ENCODE data around the gene EIPR1. TPM values are rescaled to one million over a fixed set of nuclear protein-coding genes. Genes with fewer than 3 reads are reported as not detected.

EIPR1 gene
- total RNA-seq, 1 donor from 2014 or later, result 43.0 TPM

DNA sequence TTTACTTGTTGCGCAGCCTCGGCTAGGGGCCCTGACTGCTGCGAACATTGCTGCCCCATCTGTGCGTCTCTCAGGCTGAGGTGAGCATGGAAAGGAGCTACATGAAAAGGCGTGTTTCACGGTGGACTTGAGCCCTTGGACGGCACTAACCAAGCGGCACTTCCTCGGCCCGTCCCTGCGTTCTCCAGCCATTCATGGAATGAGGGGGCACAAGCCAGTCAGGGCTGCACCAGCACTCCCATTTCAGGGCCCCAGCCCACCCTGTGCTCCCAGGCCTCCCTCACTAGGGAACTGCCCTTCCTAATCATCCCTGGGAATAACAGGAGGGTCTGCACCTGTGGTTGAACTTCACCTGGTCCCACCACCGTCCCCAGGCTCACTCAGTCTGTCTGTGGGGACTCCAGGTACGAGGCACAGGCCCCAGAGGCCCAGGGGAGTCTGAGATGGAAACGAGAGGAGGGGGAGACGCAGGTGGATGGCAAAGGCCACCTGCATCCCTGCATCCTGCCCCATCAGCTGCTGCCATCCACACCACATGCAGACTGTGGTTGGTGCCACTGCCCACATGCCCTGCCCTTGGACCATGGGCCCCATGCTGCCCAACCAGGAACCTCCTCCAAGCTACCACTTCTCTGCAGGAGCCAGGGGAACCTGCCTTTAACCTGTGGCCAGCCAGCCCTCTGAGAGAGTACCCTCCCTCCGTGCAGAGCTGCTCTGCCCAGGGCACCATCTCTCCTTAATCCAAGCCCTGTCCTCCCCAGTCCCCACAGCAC is 99.7 kb downstream of the EIPR1 start:
- intact Hi-C loops (cut with micrococcal nuclease), result no loop called here

DNA sequence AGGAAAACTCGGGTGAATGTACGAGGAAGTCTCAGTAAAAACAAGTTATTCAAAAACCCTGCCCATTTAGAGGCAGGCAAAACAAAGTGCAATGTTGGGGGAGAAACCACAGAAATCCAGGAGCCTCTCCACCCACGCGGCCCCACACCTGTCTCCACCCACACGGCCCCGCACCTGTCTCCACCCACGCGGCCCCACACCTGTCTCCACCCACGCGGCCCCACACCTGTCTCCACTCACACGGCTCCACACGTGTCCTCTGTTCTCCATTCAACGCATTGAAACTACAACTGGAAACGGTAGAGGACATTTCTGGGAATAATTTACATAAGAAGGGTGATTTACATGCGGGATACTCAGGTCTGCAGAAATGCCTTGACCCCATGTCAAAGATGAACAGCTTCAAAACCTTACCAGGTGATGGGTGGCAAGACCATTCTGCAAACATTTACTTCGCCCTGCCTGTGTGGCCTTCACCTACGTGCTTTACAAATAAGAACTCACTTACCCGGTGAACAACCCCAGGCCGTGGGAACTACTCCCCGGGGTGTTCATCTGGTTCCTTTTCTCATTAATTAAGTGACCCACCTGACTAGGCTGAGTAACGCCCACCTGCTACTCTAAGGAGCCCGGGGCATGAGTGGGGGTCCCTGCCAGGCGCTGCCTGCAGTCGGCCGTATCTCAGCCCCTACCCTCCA is 100.4 kb downstream of the EIPR1 start:
- intact Hi-C loops (cut with micrococcal nuclease), result no loop called here

DNA sequence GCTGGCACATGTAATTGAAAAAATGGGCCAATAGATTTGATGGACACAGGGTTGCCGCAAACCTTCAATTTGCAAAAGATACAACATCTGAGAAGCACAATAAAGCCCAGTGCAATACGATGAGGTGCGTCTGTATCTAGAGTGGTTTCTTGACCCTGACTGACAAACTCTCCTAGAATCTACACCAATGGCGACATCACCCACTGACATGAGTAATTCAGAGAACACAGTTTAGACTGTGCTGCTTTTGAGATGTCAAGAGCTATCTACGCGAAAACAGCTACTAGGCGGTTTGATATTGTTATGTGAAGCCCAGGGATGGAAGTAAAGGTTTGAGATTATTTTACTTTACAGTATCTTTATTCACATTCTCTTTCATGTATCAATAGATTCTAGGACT is 104.9 kb downstream of the EIPR1 start:
- intact Hi-C loops (cut with micrococcal nuclease), result no loop called here

DNA sequence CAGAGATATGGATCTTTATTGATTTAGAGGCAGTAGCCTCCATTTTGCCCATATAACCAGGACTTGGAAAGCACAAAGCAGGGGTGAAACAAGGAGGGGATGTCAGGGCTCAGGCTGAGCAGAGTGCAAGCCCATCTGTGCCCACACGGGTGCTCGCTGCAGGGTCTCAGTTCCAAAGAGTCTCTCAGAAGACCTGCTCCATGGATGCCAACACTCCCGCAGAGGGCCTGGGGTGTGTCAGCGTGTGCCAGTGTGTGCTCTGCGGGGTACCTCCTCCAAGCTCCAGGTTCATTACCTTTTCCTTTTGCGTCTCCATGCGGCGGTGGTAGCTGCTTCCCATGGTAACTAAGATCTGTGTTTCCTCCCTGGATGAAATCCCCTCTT is 107.5 kb downstream of the EIPR1 start:
- intact Hi-C loops (cut with micrococcal nuclease), result no loop called here

DNA sequence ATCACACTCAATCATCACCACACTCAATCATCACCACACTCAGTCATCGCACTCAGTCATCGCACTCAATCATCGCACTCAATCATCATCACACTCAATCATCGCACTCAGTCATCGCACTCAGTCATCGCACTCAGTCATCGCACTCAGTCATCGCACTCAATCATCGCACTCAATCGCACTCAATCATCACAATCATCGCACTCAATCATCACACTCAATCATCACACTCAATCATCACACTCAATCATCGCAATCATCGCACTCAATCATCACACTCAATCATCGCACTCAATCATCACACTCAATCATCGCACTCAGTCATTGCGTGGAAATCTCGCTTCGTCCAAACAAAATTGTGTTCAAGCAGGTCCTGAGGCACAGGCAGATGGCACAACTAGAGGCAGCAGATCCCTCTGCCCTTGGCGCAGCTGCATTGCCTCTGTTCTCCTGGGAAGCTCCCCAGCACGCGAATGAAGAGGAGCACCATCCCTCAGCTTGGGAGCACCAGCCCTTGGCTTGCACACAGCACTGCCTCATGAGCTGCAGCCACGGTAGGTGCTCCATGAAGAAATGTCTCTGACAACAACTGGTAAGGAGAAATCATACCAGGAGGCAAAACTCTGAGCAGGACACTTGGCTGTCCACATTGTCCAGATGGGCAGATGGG is 108.1 kb downstream of the EIPR1 start:
- intact Hi-C loops (cut with micrococcal nuclease), result no loop called here

DNA sequence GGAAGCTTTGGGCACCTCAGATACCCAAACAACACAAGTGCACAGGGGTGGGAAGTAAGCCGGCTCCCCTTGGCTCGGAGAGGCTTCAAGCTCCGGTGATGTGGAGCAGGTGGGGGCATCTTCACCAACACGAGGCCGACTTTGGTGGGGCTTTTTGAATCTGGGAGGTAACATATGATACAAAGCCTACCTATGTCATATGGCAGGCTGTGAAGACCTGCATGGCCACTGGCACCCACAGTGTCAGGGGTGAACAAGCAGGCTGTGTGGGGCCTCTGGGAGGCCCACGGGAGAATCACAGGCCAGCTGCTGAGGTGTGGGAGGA is 109.0 kb downstream of the EIPR1 start:
- intact Hi-C loops (cut with micrococcal nuclease), result no loop called here

DNA sequence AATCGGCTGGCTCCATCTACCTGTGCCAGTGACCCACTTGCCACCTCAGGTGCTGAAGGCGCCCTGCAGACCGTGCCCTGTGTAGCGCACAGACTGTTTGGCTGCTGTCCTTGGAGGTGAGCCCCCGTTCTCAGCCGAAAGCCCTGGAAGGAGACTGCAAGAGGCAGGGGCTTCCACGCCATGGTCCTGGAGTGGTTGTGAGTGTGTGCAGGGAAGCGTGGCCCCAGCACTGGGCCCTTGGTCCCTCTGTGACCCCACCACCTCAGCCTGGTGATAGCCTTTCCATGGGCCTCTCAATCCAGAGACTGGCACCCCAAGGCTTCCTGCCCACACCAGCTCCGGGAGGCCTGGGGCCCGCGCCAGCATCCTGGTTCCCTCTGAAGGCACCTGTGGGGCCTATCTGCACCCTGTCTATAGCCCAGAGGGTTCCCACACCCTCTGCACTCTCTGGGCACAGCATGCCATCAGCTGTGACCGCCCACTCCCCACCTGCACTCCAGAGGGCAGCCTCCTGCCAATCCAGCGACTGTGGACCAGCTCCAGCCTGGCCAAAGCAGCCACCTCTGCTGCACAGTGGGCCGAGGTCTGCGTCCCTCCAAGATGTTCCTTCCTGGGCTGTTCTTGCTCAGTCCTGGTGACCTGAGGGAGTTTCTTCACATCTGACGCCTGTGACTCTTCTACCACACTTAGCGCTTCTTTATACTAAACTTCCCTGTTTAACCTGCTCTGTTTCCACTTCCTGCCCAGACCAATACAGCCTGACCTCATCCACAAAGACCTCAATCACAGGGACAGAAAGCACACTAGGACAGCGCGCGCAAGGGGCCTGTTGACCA is 109.5 kb downstream of the EIPR1 start:
- intact Hi-C loops (cut with micrococcal nuclease), result no loop called here

DNA sequence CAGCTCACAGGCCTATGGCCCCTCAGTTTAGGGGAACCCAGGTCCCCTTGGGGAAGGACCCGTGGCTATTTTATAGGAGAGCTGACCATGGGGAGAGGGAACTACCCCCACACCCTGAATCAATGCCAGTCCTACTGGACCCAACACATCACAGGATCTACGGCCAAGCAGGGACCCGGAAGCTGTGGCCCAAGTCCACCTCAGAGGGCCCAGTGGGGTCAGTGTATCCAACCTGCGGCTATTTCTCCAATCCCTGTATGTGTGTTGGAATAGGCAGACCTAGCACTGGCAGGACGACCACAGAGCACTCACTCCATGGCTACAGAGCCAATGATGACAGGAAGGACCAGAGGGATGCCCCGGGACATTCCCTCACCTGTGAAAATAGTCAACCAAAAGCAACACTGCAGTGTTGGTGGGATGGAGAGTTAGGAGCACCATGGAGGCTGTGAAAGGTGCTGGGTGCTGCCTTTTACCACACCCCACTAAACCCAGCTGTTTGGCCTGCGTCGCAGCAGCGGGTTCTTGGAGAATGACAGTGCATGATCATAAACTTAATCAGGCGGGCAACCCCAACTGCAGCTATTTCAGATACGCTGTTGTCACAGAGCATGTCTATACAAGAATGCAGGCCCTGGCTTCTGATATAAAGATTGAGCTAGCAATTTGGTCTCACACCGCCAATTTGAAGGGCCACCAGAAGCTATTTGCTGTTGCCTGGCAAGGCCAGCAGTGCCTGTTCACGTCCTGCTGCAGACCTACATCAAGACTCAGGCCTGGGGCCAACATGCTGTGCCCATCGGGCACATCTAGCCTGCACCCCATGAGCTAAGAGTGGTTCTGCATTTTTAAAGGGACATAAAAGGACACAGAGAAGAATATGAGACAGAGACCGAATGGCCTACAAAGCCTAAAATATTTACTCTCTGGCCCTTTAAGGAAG is 110.4 kb downstream of the EIPR1 start:
- intact Hi-C loops (cut with micrococcal nuclease), result no loop called here

DNA sequence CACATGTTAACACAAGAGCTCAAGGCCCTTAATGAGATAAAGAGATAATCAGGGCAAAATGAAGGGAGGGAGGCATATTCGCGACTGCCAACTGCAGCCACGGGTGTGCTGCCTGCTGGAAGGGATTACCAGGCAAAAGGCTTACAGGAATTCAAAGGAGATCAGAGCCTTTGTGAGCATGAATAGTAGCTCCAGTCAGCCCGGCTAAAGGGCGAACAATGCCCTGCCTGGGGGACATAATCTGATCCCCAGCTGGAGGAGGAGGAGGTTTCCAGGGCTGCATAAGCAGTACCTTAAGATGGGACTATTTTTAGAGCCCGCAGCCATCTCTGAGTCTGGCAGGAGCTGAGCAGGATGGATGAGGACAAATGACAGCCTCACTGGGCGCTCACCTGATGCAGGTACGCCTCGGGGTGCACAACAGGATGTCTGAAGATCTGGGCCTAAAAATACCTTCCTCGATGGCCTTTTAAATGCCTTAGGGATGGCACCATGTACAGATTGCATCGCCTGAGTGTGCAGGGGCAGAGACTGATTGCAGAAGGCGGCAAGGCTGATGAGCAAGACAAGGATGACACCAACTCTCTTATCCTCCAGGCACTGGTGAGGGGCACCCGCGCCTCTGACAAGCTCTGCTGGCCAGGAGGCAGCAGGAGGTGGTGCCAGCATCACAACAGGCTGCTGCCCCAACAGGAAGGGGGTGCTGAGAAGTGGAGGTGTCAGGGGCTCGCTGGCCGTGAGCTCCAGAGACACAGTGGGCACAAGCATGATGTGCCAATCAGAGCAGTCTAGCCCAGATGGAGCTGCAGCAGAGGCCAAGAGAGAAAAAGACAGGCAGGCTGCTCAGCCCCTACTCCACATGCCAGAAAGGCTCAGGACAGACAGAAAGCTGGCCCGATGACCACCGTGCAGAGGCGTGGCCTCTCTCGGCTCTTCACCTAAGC is 111.4 kb downstream of the EIPR1 start:
- intact Hi-C loops (cut with micrococcal nuclease), result no loop called here

DNA sequence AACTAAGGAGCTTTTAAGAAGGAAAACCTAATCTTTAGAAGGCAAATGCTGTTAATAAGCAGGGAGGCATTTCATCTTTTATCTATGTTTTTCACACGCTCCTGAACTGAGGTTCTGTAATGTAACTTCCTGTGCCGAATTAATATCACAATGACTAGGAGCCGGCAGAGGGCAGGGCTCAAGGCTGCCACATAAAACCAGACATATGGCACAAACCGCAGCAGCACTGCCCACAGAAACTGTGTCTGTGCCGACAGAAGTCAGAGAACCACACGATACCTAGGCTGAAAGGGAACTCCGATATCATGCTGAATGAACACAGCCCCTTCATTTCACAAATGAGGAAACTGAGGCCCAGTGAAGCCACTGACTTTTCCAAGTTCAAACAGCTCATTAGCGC is 112.1 kb downstream of the EIPR1 start:
- intact Hi-C loops (cut with micrococcal nuclease), result no loop called here

DNA sequence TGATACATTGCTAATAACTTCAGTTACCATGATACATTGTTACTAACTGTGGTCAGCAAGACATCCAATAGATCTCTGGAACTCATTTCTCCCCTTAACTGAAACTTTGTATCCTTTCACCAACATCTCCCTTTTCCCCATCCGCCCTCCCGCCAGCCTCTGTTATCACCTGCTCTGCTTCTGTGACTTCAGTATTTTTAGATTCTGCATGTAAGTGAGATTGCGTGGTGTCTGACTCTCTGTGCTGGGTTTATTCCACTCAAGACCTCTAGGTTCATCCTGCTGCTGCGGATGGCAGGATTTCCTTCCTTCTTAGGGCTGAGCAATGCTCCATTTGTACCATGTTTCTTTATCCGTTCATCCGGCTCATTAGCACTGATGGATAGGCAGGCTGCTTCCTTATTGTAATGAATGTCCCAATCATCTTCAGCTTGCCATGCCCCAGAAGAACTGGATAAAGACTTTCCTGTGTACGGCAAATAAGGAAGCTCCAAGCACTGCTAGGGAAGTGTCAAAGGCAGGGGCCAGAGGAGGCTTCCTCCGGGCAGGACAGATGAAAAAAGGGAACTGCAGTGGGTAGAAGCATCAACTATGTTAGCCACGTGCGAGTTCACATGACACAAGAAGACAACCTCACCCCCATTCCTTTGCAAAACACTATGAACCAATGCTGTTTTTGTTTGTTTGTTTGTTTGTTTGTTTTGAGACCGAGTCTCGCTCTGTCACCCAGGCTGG is 113.4 kb downstream of the EIPR1 start:
- intact Hi-C loops (cut with micrococcal nuclease), result no loop called here

DNA sequence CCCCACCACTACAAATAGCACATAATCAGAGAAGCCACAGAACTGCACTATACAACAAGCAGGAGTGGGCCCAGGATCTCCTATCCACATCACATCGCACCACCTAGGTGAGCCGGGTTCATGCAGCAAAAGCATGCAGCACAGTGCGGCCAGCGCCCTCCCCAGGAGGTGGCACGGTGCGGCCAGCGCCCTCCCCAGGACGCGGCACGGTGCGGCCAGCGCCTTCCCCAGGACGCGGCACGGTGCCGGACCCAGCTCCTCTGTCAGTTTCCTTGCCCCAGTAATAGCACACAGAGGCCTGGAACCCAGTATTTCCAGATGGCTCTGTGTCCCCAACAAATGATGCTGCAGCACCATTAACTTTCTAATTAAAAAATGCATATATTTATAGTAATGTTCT is 114.1 kb downstream of the EIPR1 start:
- intact Hi-C loops (cut with micrococcal nuclease), result no loop called here

DNA sequence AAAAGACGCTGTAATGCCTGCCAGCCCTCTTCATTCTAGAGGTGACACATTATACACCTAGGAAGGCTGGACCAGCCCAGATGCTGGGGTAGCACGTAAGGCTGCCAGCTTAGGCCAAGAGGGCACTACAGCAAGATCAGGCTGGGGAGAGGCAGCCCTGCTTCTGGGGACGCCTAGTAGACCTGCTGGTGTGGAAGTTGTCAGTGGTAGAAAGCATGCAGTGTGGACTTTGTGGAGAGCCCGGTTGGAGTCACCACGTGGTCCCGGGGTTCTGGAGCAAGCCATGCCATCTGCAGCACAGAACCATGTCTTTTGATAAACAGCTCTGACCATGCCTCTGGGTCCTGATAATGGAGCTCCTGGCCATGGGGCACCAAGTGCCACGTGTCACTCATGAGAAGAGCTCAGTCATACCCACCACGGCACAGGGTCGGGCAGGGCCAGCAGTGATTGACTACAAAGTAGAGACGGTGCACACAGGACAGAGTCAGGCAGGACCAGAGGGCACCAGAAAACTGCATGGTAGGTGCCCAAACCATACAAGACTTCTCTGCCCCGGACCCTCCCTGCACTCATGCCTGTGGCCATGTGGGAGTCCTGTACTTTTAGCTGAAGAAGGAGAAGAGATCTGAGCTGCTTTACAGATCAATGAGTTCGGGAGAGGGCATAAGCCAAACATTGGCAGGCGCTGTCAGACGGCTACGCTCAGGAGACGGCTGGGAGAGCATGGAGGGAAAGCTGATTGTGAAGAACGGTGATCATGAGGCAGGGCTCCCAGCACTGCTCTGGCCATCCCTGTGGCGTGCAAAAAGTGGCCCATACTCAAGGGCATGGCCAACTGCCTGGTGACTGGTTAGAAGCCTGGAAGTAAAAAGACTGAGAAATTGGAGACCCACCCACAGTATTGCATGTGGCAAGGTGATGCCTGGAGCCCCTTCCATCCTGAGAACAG is 114.9 kb downstream of the EIPR1 start:
- intact Hi-C loops (cut with micrococcal nuclease), result no loop called here

DNA sequence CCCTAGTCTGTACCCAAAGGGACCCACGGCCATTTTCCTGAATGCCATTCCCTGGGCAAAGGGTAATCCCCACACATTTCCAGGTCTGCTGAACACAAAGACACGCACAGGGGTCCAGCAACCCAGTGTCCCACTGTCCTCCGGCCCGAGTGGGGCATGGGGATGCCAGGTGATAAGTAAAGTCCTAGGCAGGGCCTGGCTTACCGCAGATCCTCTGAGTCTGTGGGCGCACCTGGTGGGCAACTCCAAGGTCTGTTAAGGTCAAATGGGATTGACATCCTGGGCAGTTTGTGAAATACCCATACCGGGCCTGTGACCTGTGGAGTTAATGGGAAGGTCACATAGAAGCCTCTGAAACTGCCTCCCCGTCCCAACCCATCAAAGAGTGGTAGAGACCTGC is 116.1 kb downstream of the EIPR1 start:
- intact Hi-C loops (cut with micrococcal nuclease), result no loop called here

DNA sequence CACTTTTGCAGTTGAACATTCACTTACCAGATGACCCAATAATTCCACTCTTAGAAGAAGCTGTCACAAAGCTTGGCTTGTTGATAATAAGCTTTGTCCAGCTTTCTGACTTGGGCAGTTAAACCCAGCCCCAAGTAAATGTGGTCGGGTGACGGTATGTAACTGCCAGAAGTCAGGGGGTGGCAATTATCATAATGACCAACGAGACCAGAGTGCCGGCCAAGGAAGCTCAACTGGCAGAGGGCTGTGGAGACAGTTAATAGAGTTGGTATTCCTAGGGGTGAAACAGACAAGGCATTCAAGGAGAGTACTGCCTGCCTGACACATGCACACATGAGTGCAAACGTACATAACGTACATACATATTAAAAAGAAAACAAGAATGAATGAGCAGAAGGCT is 116.7 kb downstream of the EIPR1 start:
- intact Hi-C loops (cut with micrococcal nuclease), result no loop called here

DNA sequence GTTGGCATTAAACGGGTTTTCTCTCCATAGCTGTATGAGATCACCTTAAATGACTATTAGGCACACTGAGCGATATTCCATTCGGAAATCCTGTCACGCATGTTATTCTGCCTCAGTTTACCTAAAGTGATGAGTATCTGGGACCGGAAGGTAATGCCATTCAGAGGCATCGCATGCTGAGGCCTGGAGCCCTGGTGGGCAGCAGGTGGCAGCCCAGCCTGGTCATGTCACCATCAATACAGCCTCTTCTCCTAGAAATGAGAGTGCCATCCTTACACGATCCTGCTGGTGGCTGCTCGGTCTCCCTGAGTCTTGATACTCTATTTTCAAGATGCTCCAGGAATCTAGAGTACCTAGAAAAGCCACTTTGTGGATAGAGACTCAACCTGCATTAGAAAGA is 119.8 kb downstream of the EIPR1 start:
- intact Hi-C loops (cut with micrococcal nuclease), result no loop called here

DNA sequence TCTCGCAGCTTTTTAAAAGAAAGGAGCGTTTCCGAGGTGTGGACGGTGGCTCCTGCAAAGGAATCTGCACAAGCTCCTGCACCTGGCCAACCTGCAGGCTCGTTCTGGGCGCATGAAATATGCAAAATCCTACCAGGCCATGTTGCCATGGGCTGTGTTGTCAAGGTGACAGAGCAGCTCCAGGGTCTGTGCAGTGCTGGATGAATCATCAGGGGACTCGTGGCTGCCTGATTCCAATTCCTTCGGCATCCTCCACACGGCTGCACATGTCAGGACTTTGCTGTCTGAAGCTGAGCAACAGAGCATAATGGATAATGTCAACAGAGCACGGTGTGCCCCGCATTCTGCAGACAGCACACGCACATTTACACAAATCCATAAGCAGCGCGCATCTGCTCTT is 120.5 kb downstream of the EIPR1 start:
- intact Hi-C loops (cut with micrococcal nuclease), result no loop called here

DNA sequence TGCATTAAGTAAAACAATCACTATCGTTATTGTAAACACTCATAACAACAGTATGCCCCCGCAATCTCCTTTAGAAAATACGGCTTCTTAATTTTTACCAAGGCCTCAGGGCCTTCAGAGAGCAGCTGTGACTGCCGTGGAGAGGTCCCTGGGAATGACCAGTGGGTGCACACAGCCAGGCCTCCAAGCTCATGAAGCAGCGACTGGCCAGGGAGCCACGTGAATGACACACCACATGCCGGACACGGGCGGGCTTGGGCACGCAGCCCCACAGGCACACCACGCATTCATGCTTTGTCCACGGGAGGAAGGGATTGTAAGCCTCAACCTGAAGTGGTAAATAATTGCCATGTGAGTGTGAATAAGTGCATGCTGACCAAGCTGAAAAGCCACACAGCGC is 121.0 kb downstream of the EIPR1 start:
- intact Hi-C loops (cut with micrococcal nuclease), result no loop called here
